Measurements from ENCODE around the gene GABARAPL2. TPM values are rescaled to one million over a fixed set of nuclear protein-coding genes. Genes with fewer than 3 reads are reported as not detected.

The GABARAPL2 gene
- total and polyA plus RNA-seq, 2 experiments from 2014 or later = 52.7 to 252 TPM

DNA sequence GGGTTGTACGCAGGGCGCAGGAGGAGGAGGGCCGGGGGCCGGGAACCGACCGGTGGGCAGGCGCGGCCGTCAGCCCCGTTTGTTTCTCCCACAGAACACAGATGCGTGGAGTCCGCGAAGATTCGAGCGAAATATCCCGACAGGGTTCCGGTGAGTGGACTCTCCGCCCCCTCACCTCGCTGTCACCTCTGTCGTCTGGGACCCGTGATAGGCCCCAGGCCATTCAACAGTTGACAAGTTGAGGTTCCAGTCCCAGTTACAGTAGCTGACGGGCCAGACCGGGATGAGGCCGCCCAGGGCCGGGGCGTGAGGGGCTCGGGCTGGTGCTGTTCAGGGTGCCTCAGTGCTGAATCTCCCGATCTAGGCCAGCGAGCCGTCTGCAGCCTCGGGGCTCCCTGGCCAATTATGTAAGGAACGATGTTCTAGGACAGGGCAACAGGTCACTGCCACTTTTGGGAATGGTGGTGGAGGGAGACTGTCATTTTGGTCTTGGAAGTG is 628 bp downstream of the GABARAPL2 start:
- in situ Hi-C loops (cut with MboI) = no loop called here
- TF ChIP-seq EZH2phosphoT487 (IDR thresholded peaks at IDR 0.05; ENCODE audit: insufficient read depth, low read depth) (no peak), EZH2 (IDR thresholded peaks at IDR 0.05; ENCODE audit: insufficient read depth, poor library complexity, severe bottlenecking) (no peak)
- no peaks in the 10 kb centered on the region for H3K9me2 ChIP-seq (ENCODE audit: insufficient read depth)
- peaks cover 18% of the 10 kb centered on the region; the same call in 1 of the 2 replicates for H3K4me1 ChIP-seq (ENCODE audit: insufficient read depth)
- H3K9me3 ChIP-seq (ENCODE audit: low read depth) = no peaks in the 10 kb centered on the region
- peak; percentile 58 for DNase-seq
- H3K4me3 ChIP-seq = peak overlapping the region; percentile 88
- H3K27me3 ChIP-seq (replicated peaks; ENCODE audit: insufficient read depth) = no peaks in the 10 kb centered on the region
- H3F3A ChIP-seq (ENCODE audit: insufficient read depth) = peaks cover 14% of the 10 kb centered on the region; the same call in 1 of the 2 replicates
- 1% methylated on average over 24 to 32 of the region's 32 CpGs for WGBS, 2 experiments (ENCODE audit: low coverage in 1 of 2, low lambda C conversion rate in 2 of 2, missing lambda C conversion rate in 2 of 2)
- peak overlapping the region; percentile 2; the same call in 1 of the 2 replicates for H3K27ac ChIP-seq
- peaks cover 35% of the 10 kb centered on the region for H3K36me3 ChIP-seq (ENCODE audit: low read depth)
- peak overlapping the region; percentile 80 for H3K9ac ChIP-seq
- H3K4me2 ChIP-seq (ENCODE audit: unreplicated experiment) = peak overlapping the region; percentile 98
- H4K20me1 ChIP-seq (ENCODE audit: insufficient read depth) = peaks cover 4% of the 10 kb centered on the region; the same call in 1 of the 2 replicates
- H3K79me2 ChIP-seq (ENCODE audit: insufficient read depth) = peaks cover 53% of the 10 kb centered on the region
- H2AFZ ChIP-seq = peak overlapping the region; percentile 99

DNA sequence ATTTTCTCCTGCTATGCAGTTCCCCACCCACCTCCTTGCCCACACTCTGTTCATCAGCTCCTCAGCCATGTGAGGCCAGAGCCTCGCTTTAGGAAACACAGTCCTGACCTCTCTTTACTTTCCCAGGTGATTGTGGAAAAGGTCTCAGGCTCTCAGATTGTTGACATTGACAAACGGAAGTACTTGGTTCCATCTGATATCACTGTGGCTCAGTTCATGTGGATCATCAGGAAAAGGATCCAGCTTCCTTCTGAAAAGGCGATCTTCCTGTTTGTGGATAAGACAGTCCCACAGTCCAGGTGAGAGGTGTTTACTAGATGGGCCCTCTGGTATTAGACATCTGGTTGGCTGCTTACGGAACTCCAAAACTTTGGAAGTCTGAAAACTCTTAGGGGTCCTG is 1.7 kb downstream of the GABARAPL2 start:
- no peak overlapping the region for H2AFZ ChIP-seq
- in situ Hi-C loops (cut with MboI) = no loop called here
- H3K79me2 ChIP-seq (ENCODE audit: insufficient read depth) = peaks cover 63% of the 10 kb centered on the region
- no peaks in the 10 kb centered on the region for H3K9me2 ChIP-seq (ENCODE audit: insufficient read depth)
- DNase-seq = no peak
- peaks cover 18% of the 10 kb centered on the region; the same call in 1 of the 2 replicates for H3K4me1 ChIP-seq (ENCODE audit: insufficient read depth)
- no peaks in the 10 kb centered on the region for H3K9me3 ChIP-seq (ENCODE audit: low read depth)
- 81 to 88% methylated on average over 4 of the region's 4 CpGs for WGBS, 2 experiments (ENCODE audit: low coverage in 1 of 2, low lambda C conversion rate in 2 of 2, missing lambda C conversion rate in 2 of 2)
- no peak for TF ChIP-seq EZH2 (IDR thresholded peaks at IDR 0.05; ENCODE audit: insufficient read depth, poor library complexity, severe bottlenecking)
- TF ChIP-seq EZH2phosphoT487 (IDR thresholded peaks at IDR 0.05; ENCODE audit: insufficient read depth, low read depth) = no peak
- H4K20me1 ChIP-seq (ENCODE audit: insufficient read depth) = peaks cover 4% of the 10 kb centered on the region; the same call in 1 of the 2 replicates
- H3K36me3 ChIP-seq (ENCODE audit: low read depth) = peaks cover 42% of the 10 kb centered on the region
- H3K4me3 ChIP-seq = 0 out of 2 replicates have a peak overlapping the region, but pooled peaks have one; percentile 88
- no peak overlapping the region for H3K9ac ChIP-seq
- H3K4me2 ChIP-seq (ENCODE audit: unreplicated experiment) = no peak overlapping the region
- no peak overlapping the region for H3K27ac ChIP-seq
- no peaks in the 10 kb centered on the region for H3K27me3 ChIP-seq (replicated peaks; ENCODE audit: insufficient read depth)
- H3F3A ChIP-seq (ENCODE audit: insufficient read depth) = peaks cover 14% of the 10 kb centered on the region; the same call in 1 of the 2 replicates

DNA sequence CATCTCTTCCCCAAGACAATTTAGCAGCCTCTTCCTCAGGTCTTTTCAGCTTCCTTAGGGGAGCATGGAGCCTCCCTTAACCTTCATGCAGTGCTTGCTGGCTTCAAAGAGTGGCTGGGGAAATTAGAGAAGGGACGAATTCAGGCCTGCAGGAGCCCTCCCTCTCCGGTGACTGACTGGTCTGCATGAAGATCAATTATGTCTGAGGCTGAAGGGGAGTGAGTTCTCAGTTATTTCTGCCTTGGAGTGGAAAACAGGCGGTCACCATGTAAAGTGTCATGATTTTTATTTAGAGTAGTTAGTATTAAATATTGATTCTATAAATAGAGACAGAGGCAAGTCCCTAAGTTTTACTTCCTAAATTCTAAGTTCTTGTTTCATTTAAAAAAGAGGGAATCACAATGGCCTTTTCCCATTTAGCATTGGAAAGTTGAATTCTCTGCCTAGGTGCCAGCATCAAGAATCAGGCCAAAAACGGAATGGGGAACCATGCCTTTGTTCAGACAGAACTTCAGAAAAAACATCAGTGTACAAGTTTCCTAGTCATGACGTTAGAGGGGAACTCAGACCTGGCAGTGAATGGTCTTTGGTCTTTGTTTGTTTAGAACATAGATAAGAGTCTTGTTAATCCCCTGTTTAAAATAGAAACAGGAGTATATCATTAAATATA is 4.4 kb downstream of the GABARAPL2 start:
- Histone ChIP-seq H3F3A (ENCODE audit: insufficient read depth) (0 out of 2 replicates have a peak, but pooled peaks cover 1% of the 10 kb centered on the region), H3K4me3 (no peak overlapping the region), H2AFZ (no peak overlapping the region), H3K9me3 (ENCODE audit: low read depth) (no peaks in the 10 kb centered on the region), H3K9ac (no peak overlapping the region), H3K9me2 (ENCODE audit: insufficient read depth) (no peaks in the 10 kb centered on the region), H3K36me3 (ENCODE audit: low read depth) (peaks cover 51% of the 10 kb centered on the region), H3K79me2 (ENCODE audit: insufficient read depth) (peaks cover 87% of the 10 kb centered on the region), H3K27ac (no peak overlapping the region), H3K4me2 (ENCODE audit: unreplicated experiment) (no peak overlapping the region), H4K20me1 (ENCODE audit: insufficient read depth) (peaks cover 7% of the 10 kb centered on the region; the same call in 1 of the 2 replicates), H3K27me3 (replicated peaks; ENCODE audit: insufficient read depth) (no peaks in the 10 kb centered on the region), H3K4me1 (ENCODE audit: insufficient read depth) (peaks cover 11% of the 10 kb centered on the region; the same call in 1 of the 2 replicates)
- 66 to 70% methylated on average over 5 of the region's 5 CpGs for WGBS, 2 experiments (ENCODE audit: low coverage in 1 of 2, low lambda C conversion rate in 2 of 2, missing lambda C conversion rate in 2 of 2)
- TF ChIP-seq EZH2 (IDR thresholded peaks at IDR 0.05; ENCODE audit: insufficient read depth, poor library complexity, severe bottlenecking) (no peak), EZH2phosphoT487 (IDR thresholded peaks at IDR 0.05; ENCODE audit: insufficient read depth, low read depth) (no peak)
- in situ Hi-C loops (cut with MboI) = no loop called here
- DNase-seq = no peak

DNA sequence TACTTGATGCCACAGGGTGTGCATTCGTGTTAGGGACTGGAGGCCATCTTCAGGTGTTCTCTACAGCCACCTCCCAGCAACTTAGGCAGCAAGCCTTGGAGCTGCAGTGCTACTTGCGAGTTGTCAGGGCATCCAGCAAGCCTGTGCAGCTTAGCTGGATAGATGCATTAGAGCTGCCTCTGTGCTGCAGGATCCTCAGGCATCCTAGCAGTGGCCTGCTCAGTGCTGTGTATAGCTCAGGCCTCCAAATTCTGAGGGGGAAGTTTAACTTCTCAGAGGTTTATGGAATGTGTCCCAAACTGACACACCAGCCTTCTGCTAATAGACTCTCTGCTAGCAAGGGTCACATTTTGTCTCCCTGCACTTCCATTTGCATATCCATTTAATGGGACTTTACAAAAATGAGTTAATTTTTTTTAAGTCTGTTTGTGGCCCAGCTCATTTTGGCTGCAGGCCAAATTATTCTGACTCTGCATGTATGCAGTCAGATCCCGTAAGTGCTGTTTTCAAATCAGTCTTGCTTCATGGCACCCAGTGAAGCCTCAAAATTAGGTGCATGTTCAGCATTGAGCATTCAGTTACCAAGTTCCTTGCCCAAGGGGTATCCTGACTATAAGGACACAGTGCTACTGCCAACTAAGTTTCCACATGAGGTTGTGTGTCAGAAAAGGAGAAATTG is 6.8 kb downstream of the GABARAPL2 start:
- no peak for DNase-seq
- peaks cover 4% of the 10 kb centered on the region; the same call in 1 of the 2 replicates for H4K20me1 ChIP-seq (ENCODE audit: insufficient read depth)
- no peaks in the 10 kb centered on the region for H3K27me3 ChIP-seq (replicated peaks; ENCODE audit: insufficient read depth)
- H3K79me2 ChIP-seq (ENCODE audit: insufficient read depth) = peaks cover 69% of the 10 kb centered on the region
- H3K4me1 ChIP-seq (ENCODE audit: insufficient read depth) = no peaks in the 10 kb centered on the region
- H3K27ac ChIP-seq = no peak overlapping the region
- no peak for TF ChIP-seq EZH2phosphoT487 (IDR thresholded peaks at IDR 0.05; ENCODE audit: insufficient read depth, low read depth)
- no peak for TF ChIP-seq EZH2 (IDR thresholded peaks at IDR 0.05; ENCODE audit: insufficient read depth, poor library complexity, severe bottlenecking)
- H3K4me2 ChIP-seq (ENCODE audit: unreplicated experiment) = no peak overlapping the region
- in situ Hi-C loops (cut with MboI) = no loop called here
- no peaks in the 10 kb centered on the region for H3F3A ChIP-seq (ENCODE audit: insufficient read depth)
- no peaks in the 10 kb centered on the region for H3K9me3 ChIP-seq (ENCODE audit: low read depth)
- 93 to 94% methylated on average over 3 of the region's 3 CpGs for WGBS, 2 experiments (ENCODE audit: low coverage in 1 of 2, low lambda C conversion rate in 2 of 2, missing lambda C conversion rate in 2 of 2)
- no peak overlapping the region for H2AFZ ChIP-seq
- peaks cover 66% of the 10 kb centered on the region for H3K36me3 ChIP-seq (ENCODE audit: low read depth)
- no peak overlapping the region for H3K9ac ChIP-seq
- H3K9me2 ChIP-seq (ENCODE audit: insufficient read depth) = no peaks in the 10 kb centered on the region
- no peak overlapping the region for H3K4me3 ChIP-seq
